GM18873 (cell line): ENCODE measurements around the gene NOL7.

Source experiments
- ATAC-seq: cut with Tn5 transposase; IDR thresholded peaks from one replicate; pipeline ENCODE4 v1.9.1; 2021; ENCODE audit warnings: mild to moderate bottlenecking, moderate library complexity, moderate number of reproducible peaks; ENCODE audit not compliant: unreplicated experiment, low FRiP score

Gene NOL7

DNA sequence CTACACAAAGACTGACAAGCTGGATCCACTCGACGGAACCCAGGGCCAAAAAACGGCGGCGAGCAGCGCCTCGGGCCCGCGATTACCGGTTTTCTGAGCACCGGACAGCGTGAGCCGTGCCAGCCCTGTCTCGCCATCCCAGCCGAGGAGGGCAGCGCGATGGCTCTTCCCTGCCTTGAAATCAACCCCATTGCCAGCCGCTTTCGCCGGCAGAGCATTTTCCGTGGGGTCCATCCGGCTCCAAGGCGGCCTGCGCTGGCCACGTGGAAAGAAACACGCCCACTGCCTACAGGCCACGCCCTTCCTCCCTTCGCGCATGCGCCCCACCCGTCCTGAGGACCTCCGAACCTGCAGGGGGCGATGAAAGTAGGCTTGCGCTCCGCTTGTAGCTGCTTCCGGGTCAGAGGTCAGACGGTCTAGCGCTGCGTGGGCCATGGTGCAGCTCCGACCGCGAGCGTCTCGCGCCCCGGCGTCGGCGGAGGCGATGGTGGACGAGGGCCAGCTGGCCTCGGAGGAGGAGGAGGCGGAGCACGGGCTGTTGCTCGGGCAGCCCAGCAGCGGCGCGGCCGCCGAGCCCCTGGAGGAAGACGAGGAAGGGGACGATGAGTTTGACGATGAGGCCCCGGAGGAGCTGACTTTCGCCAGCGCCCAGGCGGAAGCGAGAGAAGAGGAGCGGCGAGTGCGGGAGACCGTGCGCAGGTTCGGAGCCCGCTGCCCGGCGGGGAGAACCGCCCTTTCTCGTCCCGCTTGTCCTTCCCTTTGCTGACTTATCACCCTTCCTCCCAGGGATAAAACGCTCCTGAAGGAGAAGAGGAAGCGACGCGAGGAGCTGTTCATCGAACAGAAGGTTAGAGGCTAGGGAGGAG is at the start of gene NOL7:
Gene NOL7 (plus strand): TSS at position 410 of the 866 bp plus-strand sequence. CDS start 24 bp downstream, at position 434.
- ATAC-seq: peak; percentile 89

DNA sequence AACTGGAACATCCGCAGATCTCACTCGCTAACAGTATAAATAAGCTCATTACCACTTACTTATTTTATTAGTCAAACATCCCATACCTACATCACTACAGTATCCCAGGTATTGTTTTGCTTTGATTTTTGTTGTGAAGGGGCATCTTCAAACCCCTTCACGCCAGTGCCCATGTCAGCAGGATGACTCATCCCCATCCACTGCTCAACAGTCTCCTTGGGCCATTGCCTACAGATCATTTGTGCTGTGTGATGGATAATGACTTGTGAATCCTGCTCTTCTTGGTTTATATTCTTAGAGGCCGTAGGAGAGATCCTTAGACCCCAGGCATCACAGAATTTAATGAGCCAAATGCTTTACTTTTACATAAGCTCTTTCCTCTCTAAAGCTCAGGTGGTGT is 49.2 kb upstream of the NOL7 start:
- ATAC-seq: no peak

DNA sequence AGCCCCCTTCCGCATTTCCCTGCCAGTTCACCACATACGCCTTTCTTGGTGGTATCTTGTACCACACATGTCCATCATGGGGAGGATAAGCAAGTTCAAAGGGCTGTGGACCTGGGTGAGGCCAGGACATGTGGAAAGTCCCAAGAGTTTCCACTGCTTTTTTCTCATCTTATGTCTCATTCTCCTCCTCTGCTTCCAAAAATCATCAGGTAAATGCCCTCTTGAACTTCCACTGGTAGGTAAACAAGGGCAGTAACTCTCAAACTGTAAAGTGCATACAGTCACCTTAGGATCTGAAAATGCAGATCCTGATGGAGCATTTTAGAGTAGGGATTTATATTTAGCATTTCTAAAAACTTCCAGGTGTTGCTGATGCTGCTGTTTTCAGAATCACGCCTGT is 48.6 kb upstream of the NOL7 start:
- no peak for ATAC-seq

DNA sequence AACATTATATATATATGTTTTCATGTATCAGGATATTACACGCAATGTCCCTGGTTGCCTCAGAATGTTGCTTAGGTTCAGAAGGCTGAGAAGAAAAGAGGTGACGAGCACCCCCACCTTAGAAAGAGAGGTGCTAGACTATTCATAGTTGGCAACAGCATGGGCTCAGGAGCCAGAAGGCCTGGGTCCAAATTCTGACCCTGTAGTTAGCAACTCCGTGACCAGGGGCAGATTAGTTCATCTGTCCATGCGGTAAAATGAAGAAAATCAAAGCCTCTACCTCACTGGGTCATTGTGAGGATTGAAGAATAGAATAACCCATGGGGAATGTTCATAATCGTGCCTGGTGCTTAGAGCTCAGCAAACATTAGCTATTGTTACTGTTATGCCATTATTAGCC is 46.2 kb upstream of the NOL7 start:
- no peak for ATAC-seq

DNA sequence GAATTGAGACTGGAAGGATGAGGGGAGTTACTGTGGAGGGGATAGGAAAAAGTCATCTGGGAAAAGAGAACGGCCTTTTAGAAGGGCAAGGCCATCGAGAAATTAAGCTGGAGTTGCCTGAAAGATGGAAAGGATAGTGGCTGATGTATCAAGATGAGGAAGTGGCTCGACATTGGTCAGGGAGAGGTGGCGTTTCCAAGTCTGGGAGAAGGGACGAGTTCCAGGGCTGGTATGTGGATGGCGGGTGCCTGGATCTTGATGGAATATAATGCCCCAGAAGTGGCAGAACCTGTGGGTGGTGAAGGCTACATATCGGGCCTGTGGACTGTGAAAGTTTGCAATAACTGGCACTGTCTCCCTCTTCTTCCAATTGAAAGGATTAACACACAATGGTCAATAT is 42.9 kb upstream of the NOL7 start:
- no peak for ATAC-seq

DNA sequence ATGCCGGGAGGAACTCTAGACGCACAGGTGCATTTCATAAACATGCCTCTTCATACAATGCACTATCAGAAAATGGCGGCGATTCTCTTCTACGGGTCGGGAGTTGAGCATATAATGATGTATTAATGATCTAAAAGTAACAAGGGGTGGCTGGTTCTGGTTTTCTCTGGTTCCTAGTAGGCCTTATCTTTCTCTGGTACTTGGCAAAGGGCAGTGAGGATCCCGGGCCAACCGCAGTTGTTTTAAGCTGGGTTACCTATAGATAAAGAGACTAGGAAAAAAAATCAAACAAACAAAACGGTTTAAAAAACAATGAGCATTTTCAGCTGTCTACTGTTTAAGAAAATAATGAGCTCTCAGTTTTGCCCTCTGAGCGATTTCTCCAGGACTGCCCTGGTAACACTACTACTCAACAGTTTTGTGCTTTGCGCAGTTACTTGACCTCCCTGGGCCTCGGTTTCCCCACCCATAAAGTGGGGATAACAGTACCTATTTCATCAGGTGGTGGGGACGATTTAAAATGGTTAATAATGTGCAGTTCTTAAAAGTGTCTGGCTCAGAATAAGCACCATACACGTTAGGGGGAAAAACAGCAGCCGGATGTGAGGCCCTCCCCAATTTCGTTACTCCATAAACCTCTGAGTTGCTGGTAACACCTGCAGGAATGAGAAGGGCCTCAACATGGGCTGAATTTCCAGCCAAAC is 42.0 kb upstream of the NOL7 start:
- ATAC-seq: no peak

DNA sequence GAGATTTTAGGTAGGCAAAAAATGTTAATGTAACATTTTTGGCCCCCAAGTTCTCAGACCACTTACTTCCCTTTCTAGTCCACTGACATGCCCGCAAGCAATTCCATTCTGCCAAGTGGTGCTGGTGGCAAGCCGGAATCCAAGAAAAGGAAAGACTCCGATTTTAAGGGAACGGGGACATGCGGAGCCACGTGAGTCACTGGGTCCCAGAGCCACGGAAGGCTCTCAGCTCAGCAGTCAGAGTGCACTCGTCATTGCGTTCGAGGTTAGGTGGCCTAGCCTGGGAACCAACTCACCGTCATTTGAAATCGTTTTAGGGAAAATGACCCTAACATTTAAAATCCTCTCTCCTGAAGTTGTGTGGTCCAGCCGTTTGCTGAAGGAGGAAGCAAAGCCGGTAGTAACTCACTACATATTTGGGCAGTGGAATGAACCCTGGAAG is 41.4 kb upstream of the NOL7 start:
- ATAC-seq: no peak

DNA sequence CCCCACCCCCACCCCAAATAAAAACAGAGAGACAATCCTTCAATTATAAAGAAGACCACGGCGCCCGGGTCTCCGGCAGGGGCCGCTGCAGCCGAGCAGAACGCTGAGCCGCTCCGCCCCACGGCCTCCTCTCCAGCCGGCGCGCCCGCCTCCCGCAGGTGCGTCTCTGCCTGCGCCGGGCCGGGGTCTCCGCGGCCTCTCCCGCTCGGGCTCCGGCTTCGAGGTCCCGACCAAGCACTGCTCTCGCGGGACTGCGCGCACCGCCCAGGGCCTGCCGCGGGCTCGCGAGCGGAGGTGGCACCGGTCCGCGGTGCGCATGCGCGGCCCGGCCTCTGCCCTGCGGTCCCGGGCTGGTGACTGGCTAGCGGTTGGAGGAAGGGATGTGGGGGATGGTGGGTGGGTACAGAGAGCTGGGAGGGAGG is 41.0 kb upstream of the NOL7 start:
- ATAC-seq: peak; percentile 69

DNA sequence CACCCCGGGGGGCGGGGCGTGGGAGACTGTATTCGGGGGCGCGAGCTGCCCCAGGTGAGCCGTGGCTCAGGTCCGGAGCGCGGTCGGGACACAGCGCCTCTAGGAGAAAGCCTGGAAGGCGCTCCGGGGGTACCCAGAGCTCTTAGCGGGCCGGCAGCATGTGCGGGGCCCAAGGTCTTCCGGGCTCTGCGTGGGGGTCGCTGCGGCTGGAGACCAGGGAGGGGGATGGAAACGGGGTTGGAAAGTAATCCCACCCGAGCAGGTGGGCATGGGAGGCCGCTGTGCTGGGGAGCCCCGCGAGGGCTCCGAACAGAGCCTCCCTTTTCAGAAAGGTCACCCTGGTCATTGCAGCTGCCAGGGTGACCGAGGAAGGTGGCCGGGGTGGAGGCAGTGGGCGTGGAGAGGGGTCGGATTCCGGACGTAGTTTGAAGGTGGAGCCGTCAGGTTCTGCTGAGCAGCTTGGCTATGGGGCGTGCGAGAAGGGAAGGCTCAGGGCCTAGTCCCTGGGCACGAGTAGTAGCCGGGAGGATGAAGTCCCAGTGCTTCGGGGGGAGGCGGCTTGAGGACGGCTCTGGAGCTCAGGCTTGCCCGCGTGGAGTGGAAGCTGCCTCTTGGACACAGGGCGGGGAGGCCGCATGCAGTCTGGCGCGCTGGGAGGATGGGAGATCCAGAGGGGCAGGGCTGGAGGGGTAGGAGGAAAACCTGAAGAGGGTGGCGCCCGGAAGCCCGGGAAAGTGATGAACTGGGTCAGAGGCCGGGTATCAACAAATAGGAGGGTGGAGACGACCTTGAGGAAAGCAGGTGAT is 40.4 kb upstream of the NOL7 start, which contains the start of gene SIRT5:
Gene SIRT5 (plus strand): TSS at position 31 of the 806 bp plus-strand sequence. CDS start 9,510 bp downstream, outside the sequence.
- ATAC-seq: peak; percentile 41

DNA sequence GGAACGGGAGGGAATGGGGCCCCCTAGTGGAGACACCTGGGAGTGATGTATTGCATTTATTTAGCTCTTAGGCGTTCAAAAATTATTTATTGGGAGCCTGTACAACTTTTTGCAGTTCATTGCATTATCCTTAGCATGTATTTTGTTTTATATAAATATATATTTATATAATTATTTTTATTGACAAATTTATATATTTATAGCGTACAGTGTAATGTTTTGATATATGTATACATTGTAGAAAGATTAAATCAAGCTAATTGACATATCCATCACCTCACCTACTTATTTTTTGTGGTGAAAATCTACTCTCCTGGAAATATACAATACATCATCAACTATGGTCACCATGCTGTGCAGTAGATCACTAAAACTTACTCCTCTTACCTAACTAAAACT is 39.8 kb upstream of the NOL7 start:
- no peak for ATAC-seq

DNA sequence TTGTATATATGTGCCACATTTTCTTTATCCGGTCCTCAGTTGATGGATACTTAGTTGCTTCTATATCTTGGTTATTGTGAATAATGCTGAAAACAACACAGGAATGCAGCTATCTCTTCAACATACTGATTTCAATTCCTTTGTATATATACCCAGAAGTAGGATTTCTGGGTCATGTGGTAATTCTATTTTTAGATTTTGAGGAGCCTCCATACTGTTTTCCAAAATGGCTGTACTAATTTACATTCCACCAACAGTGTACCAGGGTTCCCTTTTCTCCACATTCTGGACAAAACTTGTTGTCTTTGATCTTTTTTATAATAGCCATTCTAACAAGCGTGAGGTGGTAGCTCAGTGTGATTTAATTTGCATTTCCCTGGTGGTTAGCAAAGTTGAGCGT is 39.1 kb upstream of the NOL7 start:
- no peak for ATAC-seq

DNA sequence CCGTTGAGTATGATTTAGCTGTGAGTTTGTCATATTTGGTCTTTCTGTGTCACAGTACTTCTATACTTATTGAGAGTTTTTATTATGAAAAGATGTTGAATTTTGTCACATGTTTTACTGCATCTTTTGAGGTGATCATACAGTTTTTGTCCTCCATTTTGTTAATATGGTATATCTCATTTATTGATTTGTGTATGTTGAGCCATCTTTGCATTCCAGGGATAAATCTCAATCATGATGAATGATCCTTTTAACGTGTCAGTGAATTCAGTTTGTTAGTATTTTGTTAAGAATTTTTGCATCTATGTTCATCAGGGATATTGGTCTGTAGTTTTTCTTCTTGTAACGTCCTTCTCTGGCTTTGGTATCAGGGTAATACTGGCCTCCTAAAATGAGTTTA is 37.2 kb upstream of the NOL7 start:
- no peak for ATAC-seq

DNA sequence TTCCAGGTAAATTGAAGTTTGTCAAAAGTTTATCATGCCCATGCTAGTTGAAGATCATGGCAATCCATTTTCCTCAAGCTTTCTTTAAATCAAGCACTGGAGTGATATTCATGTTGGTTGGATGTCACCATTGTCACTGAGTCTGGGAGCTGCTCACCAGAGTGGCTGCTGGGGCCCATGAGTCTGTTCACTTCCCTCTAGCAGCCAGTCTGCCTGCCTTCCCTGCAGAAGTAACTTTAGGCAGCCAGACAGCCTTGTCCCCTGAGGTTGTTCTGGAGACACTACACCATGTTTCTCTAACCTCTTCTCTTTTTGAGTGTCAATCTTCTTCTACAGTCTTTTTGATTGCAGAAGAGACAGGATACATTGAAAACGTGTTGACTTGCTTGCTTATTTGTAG is 35.2 kb upstream of the NOL7 start:
- no peak for ATAC-seq

DNA sequence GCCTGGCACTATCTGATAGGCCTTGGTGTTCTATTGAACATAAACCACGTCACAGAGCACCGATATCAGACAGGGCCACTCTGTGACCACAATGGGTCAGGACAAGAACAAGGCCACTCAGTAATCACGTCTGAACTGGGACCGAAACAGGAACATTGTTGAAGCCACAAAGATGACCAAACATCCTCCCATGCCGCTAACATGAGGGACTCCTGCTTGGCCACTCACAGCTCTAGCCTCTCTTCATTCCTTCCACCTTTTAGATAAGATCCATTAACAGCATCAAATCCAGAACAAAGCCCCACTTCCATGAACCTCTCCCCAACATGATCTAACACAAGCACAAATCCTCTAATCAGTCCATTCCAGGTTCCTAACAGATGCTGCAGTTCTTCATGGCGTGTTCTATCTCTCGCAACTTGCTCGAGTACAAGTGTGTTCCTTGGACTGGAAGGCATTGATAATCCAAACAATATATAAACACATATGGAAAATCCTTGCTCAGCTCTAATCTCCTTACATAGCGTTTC is 33.4 kb upstream of the NOL7 start:
- no peak for ATAC-seq

DNA sequence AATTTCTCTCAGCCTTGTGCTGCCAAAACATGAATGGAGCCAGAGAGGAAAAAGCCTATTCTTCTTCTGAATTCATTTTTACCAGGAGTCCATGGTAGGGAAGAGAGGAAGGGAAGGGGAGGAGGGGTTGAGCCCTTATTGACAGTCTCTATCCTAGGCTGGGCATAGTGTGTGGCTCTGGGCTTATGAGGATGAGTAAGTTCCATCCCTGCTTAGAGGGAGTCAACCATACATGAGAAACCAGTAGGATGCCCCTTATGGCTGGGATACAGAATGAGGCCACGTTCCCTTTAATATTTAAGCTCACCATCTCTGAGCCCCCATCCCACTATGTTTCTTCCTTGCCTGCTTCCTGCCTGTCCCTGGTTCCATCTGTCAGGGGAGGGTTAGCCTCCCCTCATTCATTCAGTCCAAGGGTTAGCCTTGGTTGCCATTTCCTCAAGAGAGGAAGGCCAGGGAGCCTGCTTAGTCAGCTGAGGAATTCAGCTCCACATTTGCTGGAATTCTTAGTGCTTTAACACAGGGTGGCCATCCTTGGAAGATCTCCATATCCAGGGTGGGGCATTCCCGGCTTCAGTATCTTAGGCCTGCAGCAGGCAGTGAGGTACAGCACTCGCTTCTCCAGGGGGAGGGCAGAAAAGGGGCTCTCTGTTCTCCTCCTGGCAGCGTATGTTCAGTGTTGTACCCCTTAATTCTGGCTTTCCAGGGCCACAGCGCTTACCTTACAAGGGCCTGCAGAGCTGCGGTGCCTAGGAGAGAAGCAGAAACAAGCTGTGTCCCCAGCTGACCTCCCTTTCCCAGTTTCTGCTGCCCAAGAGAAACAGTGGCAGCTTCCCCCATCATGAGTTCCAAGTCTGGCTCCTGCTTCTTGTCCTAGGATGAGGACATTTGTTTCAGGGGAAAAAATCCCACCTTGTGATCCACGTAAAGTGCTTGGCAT is 28.3 kb upstream of the NOL7 start:
- no peak for ATAC-seq

DNA sequence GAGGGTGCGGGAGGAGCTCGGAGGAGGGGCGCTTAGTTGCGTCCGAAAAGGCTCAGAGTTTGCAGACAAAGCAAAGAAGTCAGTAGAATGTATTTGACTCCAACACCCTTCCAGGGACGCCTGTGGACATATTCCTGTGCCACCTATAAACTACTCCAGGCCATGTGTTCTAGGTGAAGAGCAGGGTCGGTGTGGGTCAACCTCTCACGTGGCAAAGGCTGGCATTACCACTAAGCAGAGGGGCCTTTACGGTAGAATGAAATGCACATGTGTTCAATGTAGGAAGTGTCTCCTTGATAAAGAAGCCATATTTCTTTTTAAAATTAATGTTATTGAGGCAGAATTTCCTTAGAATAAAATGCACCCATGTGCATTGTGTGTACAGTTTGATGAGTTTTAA is 25.3 kb upstream of the NOL7 start:
- ATAC-seq: no peak

DNA sequence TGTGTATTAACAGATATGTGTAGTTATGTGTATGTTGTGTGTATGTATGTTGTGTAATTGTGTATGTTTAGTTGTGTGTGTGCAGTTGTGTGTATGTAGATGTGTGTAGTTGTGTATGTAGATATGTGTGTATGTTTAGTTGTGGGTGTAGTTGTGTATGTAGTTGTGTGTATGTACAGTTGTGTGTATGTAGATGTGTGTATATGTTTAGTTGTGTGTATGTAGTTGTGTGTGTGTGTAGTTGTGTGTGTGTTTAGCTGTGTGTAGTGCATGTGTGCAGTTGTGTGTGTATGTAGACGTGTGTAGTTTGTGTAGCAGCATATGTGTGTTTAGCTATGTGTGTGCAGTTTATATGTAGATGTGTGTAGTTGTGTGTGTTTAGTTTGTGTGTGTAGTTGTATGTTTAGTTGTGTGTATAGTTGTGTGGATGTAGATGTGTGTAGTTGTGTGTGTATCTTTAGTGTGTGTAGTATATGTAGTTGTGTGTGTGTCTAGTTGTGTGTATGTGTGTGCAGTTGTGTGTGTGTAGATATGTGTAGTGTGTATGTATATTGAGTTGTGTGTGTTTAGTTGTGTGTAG is 24.5 kb upstream of the NOL7 start:
- no peak for ATAC-seq

DNA sequence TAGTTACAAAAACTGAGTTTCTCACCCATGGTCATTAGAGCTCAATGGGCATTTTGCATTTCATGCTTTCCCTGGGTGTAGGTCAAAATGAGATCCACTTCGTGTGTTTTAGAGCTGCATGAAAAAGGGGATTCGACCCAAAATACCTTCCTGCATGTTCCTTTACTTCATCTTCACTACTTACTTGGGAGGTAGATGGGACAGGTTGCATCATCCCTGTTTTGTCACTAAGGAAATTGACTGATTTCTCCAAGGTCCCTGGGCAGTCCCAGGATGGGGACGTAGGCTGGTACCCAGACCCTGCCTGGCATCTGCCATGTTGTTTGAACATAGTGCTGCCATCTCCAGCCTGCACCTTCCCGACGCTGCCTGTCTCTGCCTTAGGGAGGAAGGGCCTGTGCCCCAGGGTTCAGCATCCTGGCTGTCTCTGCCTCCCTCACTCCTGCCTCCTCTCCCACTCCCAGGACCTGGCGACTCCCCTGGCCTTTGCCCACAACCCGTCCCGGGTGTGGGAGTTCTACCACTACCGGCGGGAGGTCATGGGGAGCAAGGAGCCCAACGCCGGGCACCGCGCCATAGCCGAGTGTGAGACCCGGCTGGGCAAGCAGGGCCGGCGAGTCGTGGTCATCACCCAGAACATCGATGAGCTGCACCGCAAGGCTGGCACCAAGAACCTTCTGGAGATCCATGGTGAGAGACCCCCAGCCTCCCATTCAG is 23.8 kb upstream of the NOL7 start:
- ATAC-seq: no peak

DNA sequence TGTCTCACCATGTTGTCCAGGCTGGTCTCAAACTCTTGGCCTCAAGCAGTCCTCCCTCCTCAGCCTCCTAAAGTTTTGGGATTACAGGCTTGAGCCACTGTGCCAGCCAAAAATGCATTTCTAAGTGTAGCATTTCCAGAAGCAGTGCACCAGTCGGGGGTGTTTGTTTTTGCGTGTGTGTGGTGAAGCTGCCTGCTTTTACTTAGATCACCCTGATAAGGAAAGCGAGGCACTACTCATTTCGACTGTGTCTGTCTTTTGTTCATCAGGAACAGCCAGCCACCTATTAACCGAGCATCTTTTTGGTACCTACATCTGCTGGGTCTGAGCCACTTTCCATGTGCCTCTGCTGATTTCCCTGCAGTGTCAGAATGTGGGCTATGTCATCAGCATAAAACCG is 22.0 kb upstream of the NOL7 start:
- no peak for ATAC-seq
